Activated CD4-positive, alpha-beta T cell treated with anti-CD3 and anti-CD28 coated beads, Interleukin-2, amount 10 ng/mL, durations not matched to agents 7 days and 5 days (primary cell): ENCODE data around the gene DIP2B. TPM values are rescaled to one million over a fixed set of nuclear protein-coding genes. Genes with fewer than 3 reads are reported as not detected.

ENCODE experiments used
- CTCF ChIA-PET: fragments of 350-600 bp; sonication (Branson Sonifier 250); formaldehyde crosslinking; loops from one replicate; lab custom pipeline; 2021; ENCODE audit warnings: antibody characterized with exemption; lab: Charles Lee
- POLR2A ChIA-PET: fragments of 350-600 bp; sonication (Branson Sonifier 250); formaldehyde crosslinking; loops from one replicate; lab custom pipeline; 2021; ENCODE audit warnings: antibody characterized with exemption; lab: Charles Lee
- DNase-seq: peaks from one replicate; pipeline ENCODE4 v3.0.0-alpha.2; 2020
- H3K27ac Mint-ChIP-seq: one replicate; pipeline ENCODE4 v1.8.0; 2021; ENCODE audit warnings: mild to moderate bottlenecking, moderate library complexity, mixed read lengths
- H3K27me3 Mint-ChIP-seq: one replicate; pipeline ENCODE4 v1.8.0; 2021; ENCODE audit warnings: mixed read lengths
- H3K36me3 Mint-ChIP-seq: one replicate; pipeline ENCODE4 v1.8.0; 2021; ENCODE audit warnings: low read depth, mixed read lengths
- H3K4me1 Mint-ChIP-seq: one replicate; pipeline ENCODE4 v1.8.0; 2021; ENCODE audit warnings: mixed read lengths
- H3K4me3 Mint-ChIP-seq: one replicate; pipeline ENCODE4 v1.8.0; 2021; ENCODE audit warnings: mild to moderate bottlenecking, moderate library complexity, mixed read lengths
- H3K9me3 Mint-ChIP-seq: one replicate; pipeline ENCODE4 v1.8.0; 2021; ENCODE audit warnings: mixed read lengths
- total RNA-seq, 2 experiments: library from RNA; stranded (reverse); gene quantifications; one replicate each; pipeline ENCODE4 v1.2.3, GENCODE V29; 2021

Gene DIP2B
- total RNA-seq, 2 experiments from 2014 or later, result 28.9 to 30.4 TPM

DNA sequence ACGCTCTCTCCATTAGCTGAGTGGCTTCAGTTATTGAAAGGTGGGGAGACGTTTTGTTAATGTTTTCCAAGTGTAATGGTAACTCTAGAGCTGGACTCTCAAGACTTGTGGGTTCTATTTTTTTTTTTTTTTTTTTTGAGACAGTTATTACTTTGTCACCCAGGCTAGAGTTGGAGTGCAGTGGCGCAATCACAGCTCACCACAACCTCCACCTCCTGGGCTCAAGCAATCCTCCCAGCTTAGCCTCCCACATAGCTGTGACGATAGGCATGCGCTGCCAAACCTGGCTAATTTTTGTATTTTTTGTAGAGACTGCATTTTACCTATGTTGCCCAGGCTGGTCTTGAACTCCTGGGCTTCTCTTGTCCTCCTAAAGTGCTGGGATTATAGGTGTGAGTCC, 285.3 kb downstream of the DIP2B start:
- Mint-ChIP-seq H3K4me1 (peaks cover 7% of the 10 kb centered on the region), H3K4me3 (no peak overlapping the region), H3K9me3 (peaks cover 14% of the 10 kb centered on the region), H3K27me3 (no peaks in the 10 kb centered on the region), H3K27ac (no peak overlapping the region), H3K36me3 (peaks cover 40% of the 10 kb centered on the region)
- no peak for DNase-seq
- ChIA-PET POLR2A (no interaction called here), CTCF (interaction anchor here (0.7 to 1.3 kb wide), 3 partner anchors 12 to 558 kb away, joined by 3 to 5 read pairs (median 3); no protein-coding TSS in a partner anchor)

Other genes with a start within 250 kb of the DIP2B start
- gene LIMA1, start 221.5 kb upstream of the DIP2B start, total RNA-seq, result 10 to 100 TPM; 16.9 to 22.4 TPM
- gene FAM186A, start 108.4 kb upstream of the DIP2B start, total RNA-seq, result not detected
- gene LARP4, start 104.1 kb upstream of the DIP2B start, total RNA-seq, result 10 to 100 TPM; 46.0 to 52.0 TPM